Sigmoid colon (tissue), 3 donors: ENCODE data around the gene HSPA1L.

ENCODE experiments used
- POLR2A ChIP-seq, 2 donors: fragments of 450-650 bp; IDR thresholded peaks; one replicate each; pipeline ENCODE4 v1.6.1; 2016; ENCODE audit warnings: antibody characterized with exemption in 2 of 2, mild to moderate bottlenecking in 2 of 2, moderate library complexity in 2 of 2
- TF ChIP-seq, protein P1 (sequence below), 4 experiments: fragments of 450-650 bp in 3 of 4; fragments of 200-600 bp in 1 of 4; IDR thresholded peaks; one replicate each; pipeline ENCODE4 v1.5.1; 2016 to 2019; ENCODE audit warnings: antibody characterized with exemption in 4 of 4, mild to moderate bottlenecking in 3 of 4, moderate library complexity in 2 of 4

- TF ChIP-seq POLR2A (IDR thresholded peaks at IDR 0.05), result no peak
- TF ChIP-seq, protein P1, sequence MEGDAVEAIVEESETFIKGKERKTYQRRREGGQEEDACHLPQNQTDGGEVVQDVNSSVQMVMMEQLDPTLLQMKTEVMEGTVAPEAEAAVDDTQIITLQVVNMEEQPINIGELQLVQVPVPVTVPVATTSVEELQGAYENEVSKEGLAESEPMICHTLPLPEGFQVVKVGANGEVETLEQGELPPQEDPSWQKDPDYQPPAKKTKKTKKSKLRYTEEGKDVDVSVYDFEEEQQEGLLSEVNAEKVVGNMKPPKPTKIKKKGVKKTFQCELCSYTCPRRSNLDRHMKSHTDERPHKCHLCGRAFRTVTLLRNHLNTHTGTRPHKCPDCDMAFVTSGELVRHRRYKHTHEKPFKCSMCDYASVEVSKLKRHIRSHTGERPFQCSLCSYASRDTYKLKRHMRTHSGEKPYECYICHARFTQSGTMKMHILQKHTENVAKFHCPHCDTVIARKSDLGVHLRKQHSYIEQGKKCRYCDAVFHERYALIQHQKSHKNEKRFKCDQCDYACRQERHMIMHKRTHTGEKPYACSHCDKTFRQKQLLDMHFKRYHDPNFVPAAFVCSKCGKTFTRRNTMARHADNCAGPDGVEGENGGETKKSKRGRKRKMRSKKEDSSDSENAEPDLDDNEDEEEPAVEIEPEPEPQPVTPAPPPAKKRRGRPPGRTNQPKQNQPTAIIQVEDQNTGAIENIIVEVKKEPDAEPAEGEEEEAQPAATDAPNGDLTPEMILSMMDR (IDR thresholded peaks at IDR 0.05), result no peak
Measured at GRCh38 chr6:31797588-31797987, 17.5 kb downstream of the HSPA1L start.
